GM21619 (cell line): ENCODE data around the gene KCTD18.

Experiments
- ATAC-seq: cut with Tn5 transposase; IDR thresholded peaks from one replicate; pipeline ENCODE4 v1.9.1; 2021; ENCODE audit not compliant: unreplicated experiment

KCTD18 gene

GRCh38 chr2:200509612-200510433, at the start of gene KCTD18:
KCTD18 (minus strand) TSS chr2:200510068; CDS start chr2:200507016, 3,052 bp downstream.
- ATAC-seq, result peak; percentile 97

- ATAC-seq, result no peak
Observed at GRCh38 chr2:200540793-200541192, 30.9 kb upstream of the KCTD18 start.

DNA sequence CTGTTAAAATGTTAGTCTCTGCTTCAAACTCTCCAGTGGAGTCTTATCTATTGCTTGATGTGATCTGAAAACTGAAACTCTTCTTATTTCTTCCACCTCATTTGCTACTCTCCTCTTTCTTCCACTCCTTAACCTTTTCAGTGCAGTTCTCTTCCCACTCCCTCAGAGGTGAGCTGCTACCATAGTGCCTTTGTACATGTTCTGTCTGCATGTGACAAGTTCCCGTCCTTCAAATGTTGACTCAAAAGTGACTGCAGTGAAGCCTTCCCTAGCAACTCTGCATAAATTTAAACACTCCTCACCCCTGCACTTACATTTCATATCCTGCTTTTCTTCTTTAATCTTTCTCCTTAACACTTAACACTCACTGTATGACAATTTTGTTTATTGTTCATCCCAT, 28.3 kb upstream of the KCTD18 start:
- ATAC-seq, result no peak

DNA sequence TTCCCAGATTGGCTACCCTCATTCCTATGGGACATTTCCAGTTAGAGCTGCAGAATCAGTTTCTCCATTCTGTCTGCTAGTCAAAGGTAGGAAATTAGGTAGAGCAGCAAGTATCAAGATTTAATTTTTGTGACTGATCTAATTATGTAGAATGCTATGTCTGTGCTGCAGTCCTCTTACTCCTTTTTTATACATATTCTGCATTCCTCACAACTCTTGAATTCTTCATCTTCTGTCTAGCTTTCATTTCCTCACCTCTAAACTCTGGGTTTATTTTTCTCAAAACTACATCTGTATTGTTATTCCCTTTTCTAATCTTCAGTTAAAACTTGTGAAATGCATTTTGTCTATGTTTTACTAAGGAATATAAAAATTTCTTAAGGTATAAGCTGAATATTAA, 24.7 kb upstream of the KCTD18 start:
- ATAC-seq, result no peak

DNA sequence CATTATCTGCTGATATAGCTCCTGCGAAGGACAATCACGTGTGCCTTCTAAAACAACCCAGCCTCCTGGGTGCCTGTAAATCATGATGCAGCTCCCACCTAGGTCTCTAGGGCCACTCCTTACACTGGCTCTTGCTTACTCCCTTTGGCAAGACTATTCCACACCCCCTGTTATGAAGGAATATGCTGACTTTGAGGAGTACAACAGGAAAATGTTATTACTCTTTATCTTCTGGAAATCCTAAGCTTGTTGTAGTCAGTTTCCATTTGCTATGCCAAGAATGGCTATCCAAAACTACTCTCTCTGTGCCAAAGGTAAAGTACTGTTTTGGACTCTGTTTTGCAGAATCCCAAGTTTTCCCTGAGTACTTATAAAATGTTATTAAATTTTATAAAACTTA, 23.9 kb upstream of the KCTD18 start:
- no peak for ATAC-seq

DNA sequence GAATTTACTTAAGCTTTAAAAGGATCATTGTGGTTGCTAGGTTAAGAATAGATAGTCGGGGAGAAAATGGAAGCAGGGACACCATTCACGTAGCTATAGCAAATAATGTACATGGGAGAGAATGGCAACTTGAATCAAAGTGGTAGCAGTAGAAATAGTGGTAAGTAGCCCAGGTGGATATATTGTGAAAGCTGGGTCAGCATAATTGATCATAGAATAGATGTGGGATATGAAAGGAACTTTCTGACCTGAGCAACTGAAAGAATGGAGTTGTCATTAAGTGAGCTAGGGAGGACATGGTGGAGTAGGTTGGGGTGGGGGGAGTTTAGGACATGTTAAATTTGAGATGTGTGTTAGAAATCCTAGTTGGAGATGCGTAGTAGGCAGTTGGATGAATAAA, 18.4 kb upstream of the KCTD18 start:
- no peak for ATAC-seq

GRCh38 chr2:200525882-200526651, 16.2 kb upstream of the KCTD18 start, which contains the start of gene SGO2:
SGO2 (plus strand) TSS chr2:200526207; CDS start chr2:200532976, 6,769 bp downstream.
- ATAC-seq, result peak; percentile 100

GRCh38 chr2:200525551-200525881, 15.6 kb upstream of the KCTD18 start:
- no peak for ATAC-seq

DNA sequence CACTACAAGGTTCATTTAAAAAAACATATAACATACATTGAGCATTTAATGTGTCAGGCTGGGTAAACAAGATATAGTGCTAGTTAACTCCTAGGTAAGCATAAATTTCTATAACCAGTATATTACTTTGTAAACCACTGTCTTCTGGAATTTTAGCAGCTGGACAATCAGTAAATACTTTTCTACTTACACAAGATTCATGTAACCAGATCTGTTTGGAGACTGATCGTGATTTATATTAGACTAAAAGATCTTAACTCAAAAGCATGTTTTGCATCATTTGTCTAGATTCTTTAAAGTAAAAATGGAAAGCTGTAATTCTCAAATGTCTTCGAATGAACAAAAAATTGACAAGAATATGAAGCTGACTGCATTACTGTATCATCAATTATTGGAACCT, 15.2 kb upstream of the KCTD18 start:
- no peak for ATAC-seq

- ATAC-seq, result no peak
Observed at GRCh38 chr2:200523604-200524003, 13.7 kb upstream of the KCTD18 start.

GRCh38 chr2:200523158-200523557, 13.3 kb upstream of the KCTD18 start:
- ATAC-seq, result no peak

DNA sequence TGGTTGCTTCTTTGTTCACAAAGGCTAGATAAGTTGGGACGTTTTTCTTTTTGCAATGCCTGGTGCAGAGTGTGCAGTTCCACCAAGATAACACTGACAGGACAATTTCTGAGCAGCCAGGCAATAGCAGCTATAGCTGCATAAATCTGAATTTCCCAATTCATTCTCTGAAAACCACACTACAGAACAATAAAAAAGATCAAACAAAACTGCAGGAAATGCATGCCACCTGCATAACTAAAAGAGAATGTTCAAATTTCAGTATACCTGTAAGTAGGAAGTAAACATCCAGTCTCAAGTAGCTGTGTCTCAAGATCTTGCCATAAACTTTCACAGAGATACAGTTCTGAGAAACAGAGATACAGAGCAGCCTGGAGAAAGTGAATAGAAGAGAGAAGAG, 5.3 kb upstream of the KCTD18 start:
- no peak for ATAC-seq

DNA sequence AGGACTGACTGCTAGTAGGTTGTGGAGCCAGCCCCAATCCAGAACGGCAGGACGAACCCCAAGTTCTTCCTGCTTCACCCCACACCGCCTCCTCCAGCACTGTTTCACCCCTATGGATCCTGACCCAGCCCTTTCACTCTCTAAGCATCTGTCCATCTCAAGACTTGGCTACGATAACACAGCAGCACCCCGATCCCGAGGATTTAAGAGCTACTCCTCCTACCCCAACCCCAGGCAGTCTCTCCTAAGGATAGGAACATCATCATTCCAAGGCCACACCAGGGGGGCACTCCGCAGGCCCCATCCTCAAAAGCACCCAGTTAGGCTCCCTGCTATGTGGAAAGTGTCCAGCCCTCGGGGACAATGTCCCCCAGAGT, 645 bp downstream of the KCTD18 start:
- ATAC-seq, result peak; percentile 3

DNA sequence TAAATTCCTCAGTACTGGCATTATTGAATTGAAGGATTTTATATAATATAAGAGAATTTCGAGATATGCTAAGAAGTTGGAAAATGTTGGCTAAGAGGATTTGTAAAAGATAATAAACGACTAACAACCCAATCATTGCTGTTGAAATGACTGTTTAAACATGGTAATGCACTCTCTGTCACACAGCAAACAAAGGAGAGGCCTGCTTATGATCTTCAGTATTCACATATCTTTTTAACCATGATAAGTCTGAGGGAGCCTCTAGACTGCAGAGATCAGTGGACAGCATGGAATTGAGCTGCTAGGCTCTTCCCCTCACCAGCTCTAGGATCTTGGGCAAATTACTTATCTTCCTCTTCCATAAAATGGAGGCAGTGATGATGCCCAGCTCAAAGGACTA, 2.7 kb downstream of the KCTD18 start:
- ATAC-seq, result no peak

- ATAC-seq, result no peak
Observed at GRCh38 chr2:200506679-200507078, 3.2 kb downstream of the KCTD18 start.

DNA sequence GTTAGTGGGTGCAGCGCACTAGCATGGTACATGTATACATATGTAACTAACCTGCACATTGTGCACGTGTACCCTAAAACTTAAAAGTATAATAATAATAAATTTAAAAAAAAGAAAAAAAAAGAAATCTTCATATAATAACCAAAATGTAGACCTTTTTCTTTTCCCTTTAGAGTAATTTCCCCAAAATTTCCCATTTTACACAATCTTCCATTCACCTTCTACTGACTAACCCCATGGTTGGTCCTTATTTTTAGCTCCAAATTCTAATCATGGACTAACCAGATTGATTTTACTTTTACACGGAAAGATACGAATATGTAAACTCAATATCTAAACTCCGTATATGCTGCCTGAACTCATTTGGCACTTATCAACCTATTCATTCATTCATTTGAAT, 7.7 kb downstream of the KCTD18 start:
- ATAC-seq, result no peak

DNA sequence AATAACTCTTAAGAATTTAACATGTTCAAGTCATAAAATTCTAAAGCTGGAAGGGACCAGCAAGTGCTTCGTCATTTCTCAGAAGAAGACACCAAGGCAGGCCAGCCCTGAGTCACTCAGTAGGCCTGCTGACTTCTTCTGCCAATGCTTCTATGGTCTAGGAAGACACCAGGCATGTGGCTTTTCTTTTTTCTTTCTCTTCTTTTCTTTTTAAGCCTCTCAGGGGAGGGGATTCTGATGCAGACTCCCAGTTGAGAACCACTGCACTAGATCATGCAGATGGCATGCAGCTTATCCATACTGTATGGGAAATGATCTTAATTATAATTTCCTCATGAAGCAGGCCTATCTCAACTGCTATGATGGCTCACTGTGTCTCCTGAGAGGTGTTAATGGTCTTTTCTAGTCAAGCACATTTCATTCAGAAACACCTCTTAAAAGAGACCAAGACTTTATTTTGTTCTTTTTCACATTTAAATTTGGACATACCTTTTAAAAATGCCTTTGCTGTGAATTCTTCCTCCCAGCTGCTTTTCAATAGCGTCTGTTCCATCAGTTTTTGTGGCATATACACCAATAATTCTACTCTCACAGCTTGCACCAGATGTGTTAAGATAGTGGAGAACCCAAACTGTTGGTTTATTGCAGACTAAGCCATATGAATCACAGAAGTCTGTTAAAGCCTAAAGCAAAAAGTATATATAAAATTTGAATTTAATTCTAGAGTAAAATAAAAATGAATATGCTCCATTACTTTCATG, 11.3 kb downstream of the KCTD18 start:
- no peak for ATAC-seq

- ATAC-seq, result no peak
Observed at GRCh38 chr2:200496696-200497095, 13.2 kb downstream of the KCTD18 start.

GRCh38 chr2:200494048-200494447, 15.8 kb downstream of the KCTD18 start:
- ATAC-seq, result no peak

GRCh38 chr2:200492656-200493055, 17.2 kb downstream of the KCTD18 start:
- ATAC-seq, result no peak

DNA sequence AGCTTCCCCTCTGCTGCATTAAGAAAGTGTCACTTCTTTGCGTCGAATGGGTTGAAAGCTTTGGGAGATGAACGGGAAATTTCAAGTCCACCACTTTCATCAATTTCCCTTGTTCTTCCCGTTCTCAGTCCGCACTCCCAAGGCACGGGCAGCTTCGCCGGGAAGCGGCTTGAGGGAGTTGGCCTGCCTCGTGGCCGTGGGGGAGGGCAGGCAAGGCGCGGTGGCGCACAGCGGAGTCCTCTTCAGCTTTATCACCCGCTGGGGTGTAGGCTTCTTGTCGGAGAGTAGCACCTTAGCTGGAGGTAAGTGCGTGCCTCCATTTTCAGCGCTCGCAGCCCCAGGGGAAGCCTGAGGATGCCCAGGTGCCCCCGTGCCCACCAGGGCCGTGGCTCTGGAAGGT, 19.9 kb downstream of the KCTD18 start:
- ATAC-seq, result no peak

DNA sequence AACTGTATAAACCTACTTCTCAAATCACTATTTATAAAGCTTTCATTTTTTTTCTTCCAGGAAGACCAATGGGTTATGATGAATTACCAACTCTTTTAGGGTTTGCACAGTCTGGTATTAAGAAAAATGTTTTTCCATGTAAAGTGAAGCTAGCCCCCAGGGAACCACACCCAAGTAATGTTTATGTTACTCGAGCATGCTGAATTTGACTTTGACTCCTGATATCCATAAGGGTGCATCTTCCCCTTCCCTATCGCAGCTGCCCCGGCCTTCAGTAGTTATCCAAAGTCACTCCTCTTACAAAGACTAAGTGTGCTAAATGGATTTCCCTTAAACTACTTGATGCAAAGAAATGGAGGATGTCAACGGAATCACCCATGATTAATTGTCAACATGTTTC, 21.7 kb downstream of the KCTD18 start:
- no peak for ATAC-seq
